KBM-7 (cell line): ENCODE data around the gene THBS2.
"Not testable (repeated sequence)": the region's sequence is repeated elsewhere in the genome, so short reads cannot be mapped to it uniquely, and the experiment has no call there.

Experiments
- DNase-seq: peaks from one replicate; pipeline ENCODE4 v3.0.0-alpha.2; 2015
- in situ Hi-C: fragments of 300-500 bp; cut with MboI; formaldehyde crosslinking; loops from 2 replicates; pipeline ENCODE4 v1.14.3; 2020; ENCODE audit warnings: low sequenced_read_pairs, low pct_unique_long_range_greater_than_20kb, mixed read lengths

The THBS2 gene

GRCh38 chr6:169253337-169254238, at the start of gene THBS2:
Gene THBS2 (minus strand): TSS chr6:169253846. CDS start chr6:169250784, 3,062 bp downstream.
- peak; percentile 3 for DNase-seq
- in situ Hi-C loops = no loop called here

- no peak for DNase-seq
- in situ Hi-C loops = no loop called here
Measured at GRCh38 chr6:169302716-169303115, 49.1 kb upstream of the THBS2 start.

GRCh38 chr6:169302255-169302654, 48.6 kb upstream of the THBS2 start:
- DNase-seq = no peak
- in situ Hi-C loops = no loop called here

- DNase-seq = no peak
- in situ Hi-C loops = no loop called here
Measured at GRCh38 chr6:169300916-169301315, 47.3 kb upstream of the THBS2 start.

GRCh38 chr6:169298626-169299025, 45.0 kb upstream of the THBS2 start:
- in situ Hi-C loops, DNase-seq: not testable (repeated sequence)

GRCh38 chr6:169296622-169297021, 43.0 kb upstream of the THBS2 start:
- in situ Hi-C loops = no loop called here
- DNase-seq = no peak

- no peak for DNase-seq
- in situ Hi-C loops = no loop called here
Measured at GRCh38 chr6:169296170-169296569, 42.5 kb upstream of the THBS2 start.

GRCh38 chr6:169293196-169293595, 39.5 kb upstream of the THBS2 start:
- in situ Hi-C loops = no loop called here
- no peak for DNase-seq

GRCh38 chr6:169292338-169293124, 38.9 kb upstream of the THBS2 start:
- DNase-seq = peak; percentile 49
- in situ Hi-C loops = no loop called here

- in situ Hi-C loops = no loop called here
- DNase-seq = no peak
Measured at GRCh38 chr6:169291646-169292337, 38.1 kb upstream of the THBS2 start.

GRCh38 chr6:169291148-169291547, 37.5 kb upstream of the THBS2 start:
- in situ Hi-C loops = no loop called here
- DNase-seq = no peak

- DNase-seq = no peak
- in situ Hi-C loops = no loop called here
Measured at GRCh38 chr6:169289619-169290339, 36.1 kb upstream of the THBS2 start.

GRCh38 chr6:169289257-169289618, 35.6 kb upstream of the THBS2 start:
- in situ Hi-C loops = no loop called here

GRCh38 chr6:169288591-169288990, 34.9 kb upstream of the THBS2 start:
- in situ Hi-C loops = no loop called here
- DNase-seq = no peak

More at GRCh38 chr6:169289257-169289618, 35.6 kb upstream of the THBS2 start:
- DNase-seq = no peak

GRCh38 chr6:169287675-169288074, 34.0 kb upstream of the THBS2 start:
- in situ Hi-C loops = no loop called here
- peak; percentile 8 for DNase-seq

- no peak for DNase-seq
- in situ Hi-C loops = no loop called here
Measured at GRCh38 chr6:169286961-169287360, 33.3 kb upstream of the THBS2 start.

GRCh38 chr6:169285165-169285564, 31.5 kb upstream of the THBS2 start:
- in situ Hi-C loops = no loop called here
- no peak for DNase-seq

- in situ Hi-C loops = no loop called here
- no peak for DNase-seq
Measured at GRCh38 chr6:169283924-169284323, 30.3 kb upstream of the THBS2 start.

GRCh38 chr6:169282043-169282442, 28.4 kb upstream of the THBS2 start:
- no peak for DNase-seq

More at GRCh38 chr6:169282043-169282442, 28.4 kb upstream of the THBS2 start:
- in situ Hi-C loops = no loop called here
